ENCODE measurements around the gene OR1C1. TPM values are rescaled to one million over a fixed set of nuclear protein-coding genes. Genes with fewer than 3 reads are reported as not detected.
"Not testable (repeated sequence)": the region's sequence is repeated elsewhere in the genome, so short reads cannot be mapped to it uniquely, and the experiment has no call there.

The OR1C1 gene
- total and polyA plus RNA-seq, 9 donors: not detected

DNA sequence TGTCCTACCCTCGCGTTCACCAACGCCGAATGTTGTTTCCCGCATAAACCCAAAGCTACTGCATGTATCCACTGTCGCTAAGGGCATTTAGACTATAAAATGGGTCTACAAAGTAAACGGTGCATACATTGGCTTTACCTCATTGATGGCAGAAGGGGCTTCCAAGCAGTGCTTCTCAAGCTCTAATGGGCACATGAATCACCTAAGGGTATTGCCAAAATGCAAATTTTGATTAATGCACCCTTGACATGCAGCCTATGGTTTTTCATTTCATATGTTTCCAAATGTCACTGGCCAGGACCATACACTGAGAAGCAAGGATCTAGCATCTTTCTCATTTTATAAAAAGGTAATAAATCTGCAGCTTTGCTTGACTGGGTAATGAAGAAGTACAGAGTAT lies 46.6 kb downstream of the OR1C1 start:
- Histone ChIP-seq H3K4me3 (no peak overlapping the region), H3K36me3 (no peaks in the 10 kb centered on the region), H3K27ac (no peak overlapping the region), H3K4me1 (ENCODE audit: insufficient read depth) (no peaks in the 10 kb centered on the region), H3K9me3 (no peaks in the 10 kb centered on the region), H3K27me3 (no peaks in the 10 kb centered on the region)
- intact Hi-C loops (cut with DNase I): no loop called here
- TF ChIP-seq, protein P1, sequence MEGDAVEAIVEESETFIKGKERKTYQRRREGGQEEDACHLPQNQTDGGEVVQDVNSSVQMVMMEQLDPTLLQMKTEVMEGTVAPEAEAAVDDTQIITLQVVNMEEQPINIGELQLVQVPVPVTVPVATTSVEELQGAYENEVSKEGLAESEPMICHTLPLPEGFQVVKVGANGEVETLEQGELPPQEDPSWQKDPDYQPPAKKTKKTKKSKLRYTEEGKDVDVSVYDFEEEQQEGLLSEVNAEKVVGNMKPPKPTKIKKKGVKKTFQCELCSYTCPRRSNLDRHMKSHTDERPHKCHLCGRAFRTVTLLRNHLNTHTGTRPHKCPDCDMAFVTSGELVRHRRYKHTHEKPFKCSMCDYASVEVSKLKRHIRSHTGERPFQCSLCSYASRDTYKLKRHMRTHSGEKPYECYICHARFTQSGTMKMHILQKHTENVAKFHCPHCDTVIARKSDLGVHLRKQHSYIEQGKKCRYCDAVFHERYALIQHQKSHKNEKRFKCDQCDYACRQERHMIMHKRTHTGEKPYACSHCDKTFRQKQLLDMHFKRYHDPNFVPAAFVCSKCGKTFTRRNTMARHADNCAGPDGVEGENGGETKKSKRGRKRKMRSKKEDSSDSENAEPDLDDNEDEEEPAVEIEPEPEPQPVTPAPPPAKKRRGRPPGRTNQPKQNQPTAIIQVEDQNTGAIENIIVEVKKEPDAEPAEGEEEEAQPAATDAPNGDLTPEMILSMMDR (IDR thresholded peaks at IDR 0.05): no peak
- TF ChIP-seq POLR2A (IDR thresholded peaks at IDR 0.05) (no peak), EP300 (IDR thresholded peaks at IDR 0.05) (no peak)
- no peak for DNase-seq
- WGBS, 3 donors: 89 to 95% (median 91%) methylated on average over 7 of the region's 7 CpGs

DNA sequence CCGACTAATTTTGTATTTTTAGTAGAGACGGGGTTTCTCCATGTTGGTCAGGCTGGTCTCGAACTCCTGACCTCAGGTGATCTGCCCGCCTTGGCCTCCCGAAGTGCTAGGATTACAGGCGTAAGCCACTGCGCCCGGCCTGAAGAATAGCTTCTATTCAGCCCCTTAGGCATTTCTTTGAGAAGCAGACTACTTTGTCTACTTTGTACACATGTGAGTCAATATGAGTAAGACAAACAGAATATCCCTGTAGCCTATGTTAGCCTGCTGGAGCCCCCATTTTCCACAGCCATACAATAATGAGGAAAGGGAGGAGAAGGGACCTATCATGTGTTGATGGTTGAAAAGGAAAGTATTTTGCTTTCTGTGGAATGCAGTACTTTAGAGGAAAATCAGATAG lies 49.7 kb downstream of the OR1C1 start:
- H3K4me1 ChIP-seq (ENCODE audit: insufficient read depth); H3K4me3 ChIP-seq; H3K27me3 ChIP-seq; DNase-seq; H3K36me3 ChIP-seq; intact Hi-C loops (cut with DNase I); H3K27ac ChIP-seq; H3K9me3 ChIP-seq: not testable (repeated sequence)
- 90 to 96% (median 91%) methylated on average over 8 of the region's 8 CpGs for WGBS, 3 donors

Other genes starting within 250 kb of the OR1C1 start
- gene OR2C3, start 224.1 kb downstream of the OR1C1 start, total RNA-seq: under 1 TPM in 1 of 7 donors, not detected in 6; 0.15 TPM
- gene OR2C3, start 224.1 kb downstream of the OR1C1 start, polyA plus RNA-seq: under 1 TPM in 1 of 2 donors, not detected in 1; 0.04 TPM
- under 1 TPM in 3 of 7 donors, not detected in 4; 0.13 to 0.42 (median 0.35) TPM for gene GCSAML, start 211.4 kb downstream of the OR1C1 start, total RNA-seq
- gene GCSAML, start 211.4 kb downstream of the OR1C1 start, polyA plus RNA-seq: under 1 TPM; 0.05 to 0.52 TPM
- not detected for gene OR2G2, start 172.2 kb downstream of the OR1C1 start, total RNA-seq
- gene OR2G2, start 172.2 kb downstream of the OR1C1 start, polyA plus RNA-seq: not detected
- gene OR2G3, start 155.0 kb downstream of the OR1C1 start, total RNA-seq: not detected
- gene OR2G3, start 155.0 kb downstream of the OR1C1 start, polyA plus RNA-seq: not detected
- not detected for gene OR13G1, start 80.8 kb downstream of the OR1C1 start, total RNA-seq
- not detected for gene OR13G1, start 80.8 kb downstream of the OR1C1 start, polyA plus RNA-seq
- not detected for gene OR6F1, start 43.9 kb downstream of the OR1C1 start, total RNA-seq
- gene OR6F1, start 43.9 kb downstream of the OR1C1 start, polyA plus RNA-seq: not detected
- not detected for gene OR14K1, start 21.9 kb downstream of the OR1C1 start, total RNA-seq
- not detected for gene OR14K1, start 21.9 kb downstream of the OR1C1 start, polyA plus RNA-seq
- gene OR14A2, start 12.4 kb downstream of the OR1C1 start, total RNA-seq: not detected
- gene OR14A2, start 12.4 kb downstream of the OR1C1 start, polyA plus RNA-seq: not detected
- gene OR14A16, start 63.6 kb upstream of the OR1C1 start, total RNA-seq: not detected
- not detected for gene OR14A16, start 63.6 kb upstream of the OR1C1 start, polyA plus RNA-seq
- gene OR11L1, start 81.3 kb upstream of the OR1C1 start, total RNA-seq: not detected
- gene OR11L1, start 81.3 kb upstream of the OR1C1 start, polyA plus RNA-seq: not detected
- 1 to 10 TPM in 1 of 7 donors, under 1 TPM in 6; 0.13 to 3.2 (median 0.41) TPM for gene TRIM58, start 96.6 kb upstream of the OR1C1 start, total RNA-seq
- gene TRIM58, start 96.6 kb upstream of the OR1C1 start, polyA plus RNA-seq: under 1 TPM; 0.13 to 0.35 TPM
- gene OR2W3, start 135.0 kb upstream of the OR1C1 start, total RNA-seq: under 1 TPM in 2 of 7 donors, not detected in 5; 0.25 to 0.46 TPM
- under 1 TPM in 1 of 2 donors, not detected in 1; 0.22 TPM for gene OR2W3, start 135.0 kb upstream of the OR1C1 start, polyA plus RNA-seq
- not detected for gene OR2T8, start 159.7 kb upstream of the OR1C1 start, total RNA-seq
- not detected for gene OR2T8, start 159.7 kb upstream of the OR1C1 start, polyA plus RNA-seq
- gene OR2AJ1, start 164.3 kb upstream of the OR1C1 start, total RNA-seq: not detected
- gene OR2AJ1, start 164.3 kb upstream of the OR1C1 start, polyA plus RNA-seq: not detected
- gene OR2L8, start 188.3 kb upstream of the OR1C1 start, total RNA-seq: under 1 TPM in 1 of 7 donors, not detected in 6; 0.34 TPM
- gene OR2L8, start 188.3 kb upstream of the OR1C1 start, polyA plus RNA-seq: not detected
- under 1 TPM in 2 of 7 donors, not detected in 5; 0.36 to 0.80 TPM for gene OR2AK2, start 204.7 kb upstream of the OR1C1 start, total RNA-seq
- not detected for gene OR2AK2, start 204.7 kb upstream of the OR1C1 start, polyA plus RNA-seq